ENCODE measurements around the gene F7. TPM values are rescaled to one million over a fixed set of nuclear protein-coding genes. Genes with fewer than 3 reads are reported as not detected.

Gene F7
- total and polyA plus RNA-seq, 10 donors: 0.03 TPM; not detected in 9

- 87 to 93% (median 92%) methylated on average over 17 to 25 of the region's 25 CpGs for WGBS, 5 donors
- H3K27ac ChIP-seq: no peak overlapping the region
- no peak overlapping the region for H3K4me3 ChIP-seq
- peaks cover 0 to 4% (median 0%) of the 10 kb centered on the region in 7 donors for H3K27me3 ChIP-seq (replicated peaks in 1 of 7)
- TF ChIP-seq CTCF (IDR thresholded peaks at IDR 0.05 in 8 of 11, conservative IDR thresholded peaks at IDR 0.05 in 3 of 11) (no peak), POLR2AphosphoS5 (IDR thresholded peaks at IDR 0.05) (no peak), POLR2A (IDR thresholded peaks at IDR 0.05) (no peak)
- H3K9me3 ChIP-seq: no peaks in the 10 kb centered on the region
- intact Hi-C loops (cut with DNase I; ENCODE audit: low total_unique reads): no loop called here
- DNase-seq: peak; percentile 66
- H3K4me1 ChIP-seq: no peaks in the 10 kb centered on the region
- peaks cover 0 to 4% (median 0%) of the 10 kb centered on the region in 6 donors for H3K36me3 ChIP-seq
Measured at GRCh38 chr13:113095146-113096051, 10.2 kb upstream of the F7 start.

GRCh38 chr13:113096052-113096744 lies 9.4 kb upstream of the F7 start:
- TF ChIP-seq POLR2AphosphoS5 (IDR thresholded peaks at IDR 0.05) (no peak), CTCF (IDR thresholded peaks at IDR 0.05 in 8 of 11, conservative IDR thresholded peaks at IDR 0.05 in 3 of 11) (no peak), POLR2A (IDR thresholded peaks at IDR 0.05) (no peak)
- H3K27ac ChIP-seq: no peak overlapping the region
- intact Hi-C loops (cut with DNase I; ENCODE audit: low total_unique reads): no loop called here
- no peak for DNase-seq
- no peaks in the 10 kb centered on the region for H3K4me1 ChIP-seq
- no peaks in the 10 kb centered on the region for H3K9me3 ChIP-seq
- H3K27me3 ChIP-seq (replicated peaks in 1 of 7): peaks cover 0 to 4% (median 0%) of the 10 kb centered on the region in 7 donors
- H3K36me3 ChIP-seq: peaks cover 0 to 4% (median 0%) of the 10 kb centered on the region in 6 donors
- WGBS, 5 donors: 91 to 97% (median 92%) methylated on average over 14 to 61 of the region's 61 CpGs
- no peak overlapping the region for H3K4me3 ChIP-seq

- H3K9me3 ChIP-seq: no peaks in the 10 kb centered on the region
- intact Hi-C loops (cut with DNase I; ENCODE audit: low total_unique reads): no loop called here
- peaks cover 0 to 4% (median 0%) of the 10 kb centered on the region in 7 donors for H3K27me3 ChIP-seq (replicated peaks in 1 of 7)
- peaks cover 0 to 4% (median 0%) of the 10 kb centered on the region in 6 donors for H3K36me3 ChIP-seq
- H3K4me1 ChIP-seq: no peaks in the 10 kb centered on the region
- no peak overlapping the region for H3K27ac ChIP-seq
- 81 to 97% (median 94%) methylated on average over 12 to 52 of the region's 52 CpGs for WGBS, 5 donors
- no peak overlapping the region for H3K4me3 ChIP-seq
- TF ChIP-seq CTCF (IDR thresholded peaks at IDR 0.05 in 8 of 11, conservative IDR thresholded peaks at IDR 0.05 in 3 of 11) (no peak), POLR2A (IDR thresholded peaks at IDR 0.05) (no peak), POLR2AphosphoS5 (IDR thresholded peaks at IDR 0.05) (no peak)
- DNase-seq: no peak
Measured at GRCh38 chr13:113096745-113097305, 8.8 kb upstream of the F7 start.

All from spleen (tissue), 11 donors.